DND-41 (cell line): ENCODE measurements around the gene SGPL1.

Experiments used
- ATAC-seq: fragments of 200-7000 bp; cut with Tn5 transposase; 3 replicates; pipeline ENCODE4 v1.9.1; 2021; ENCODE audit warnings: low read depth; ENCODE audit not compliant: insufficient read depth
- DNase-seq: peaks from one replicate; pipeline ENCODE4 v3.0.0-alpha.2; 2020
- H2AFZ ChIP-seq: 2 replicates; pipeline ENCODE4 v1.6.0; 2012; ENCODE audit warnings: low read depth, low read length
- H3K27ac ChIP-seq: 2 replicates; pipeline ENCODE4 v1.5.1; 2012; ENCODE audit warnings: low read length, inconsistent platforms
- H3K27me3 ChIP-seq: fragments of 200-600 bp; sonication (generic); 2 replicates; pipeline ENCODE4 v1.6.0; 2012; ENCODE audit warnings: low read length, mild to moderate bottlenecking, inconsistent platforms; ENCODE audit not compliant: insufficient read depth, poor library complexity
- H3K36me3 ChIP-seq: 2 replicates; pipeline ENCODE4 v1.5.1; 2012; ENCODE audit warnings: low read length, inconsistent platforms; ENCODE audit not compliant: insufficient read depth
- H3K4me1 ChIP-seq: 2 replicates; pipeline ENCODE4 v1.5.1; 2012; ENCODE audit warnings: mild to moderate bottlenecking, low read length; ENCODE audit not compliant: insufficient read depth
- H3K4me2 ChIP-seq: 2 replicates; pipeline ENCODE4 v1.6.0; 2012; ENCODE audit warnings: mild to moderate bottlenecking, moderate library complexity, low read length, inconsistent platforms; ENCODE audit not compliant: insufficient read depth
- H3K4me3 ChIP-seq, 2 experiments: fragments of 200-600 bp in 1 of 2; shearing (Covaris generic) in 1 of 2; 2 replicates each; pipeline ENCODE4 v1.5.1; 2012 to 2016; ENCODE audit warnings: inconsistent platforms in 2 of 2, low read length in 2 of 2, mild to moderate bottlenecking in 2 of 2, low read depth in 1 of 2, moderate library complexity in 1 of 2
- H3K79me2 ChIP-seq: 2 replicates; pipeline ENCODE4 v1.6.0; 2012; ENCODE audit warnings: low read length, inconsistent platforms; ENCODE audit not compliant: insufficient read depth
- H3K9ac ChIP-seq: 2 replicates; pipeline ENCODE4 v1.6.0; 2012; ENCODE audit warnings: low read depth, mild to moderate bottlenecking, inconsistent platforms, low read length, moderate library complexity
- H3K9me3 ChIP-seq: 2 replicates; pipeline ENCODE4 v1.5.1; 2012; ENCODE audit warnings: low read length, moderate library complexity, mild to moderate bottlenecking, inconsistent platforms; ENCODE audit not compliant: insufficient read depth, severe bottlenecking
- H4K20me1 ChIP-seq: 2 replicates; pipeline ENCODE4 v1.6.0; 2012; ENCODE audit warnings: low read length; ENCODE audit not compliant: insufficient read depth
- EZH2 ChIP-seq: IDR thresholded peaks from 3 replicates; pipeline ENCODE4 v1.6.1; 2012; ENCODE audit warnings: borderline replicate concordance, low read depth, mild to moderate bottlenecking, moderate library complexity, low read length, inconsistent platforms; ENCODE audit not compliant: severe bottlenecking
- TF ChIP-seq, protein P1 (sequence below): IDR thresholded peaks from 2 replicates; pipeline ENCODE4 v1.5.1; 2012; ENCODE audit warnings: borderline replicate concordance, low read length, moderate library complexity, mild to moderate bottlenecking; ENCODE audit not compliant: poor library complexity, severe bottlenecking; ENCODE audit errors: extremely low read depth

The SGPL1 gene

DNA sequence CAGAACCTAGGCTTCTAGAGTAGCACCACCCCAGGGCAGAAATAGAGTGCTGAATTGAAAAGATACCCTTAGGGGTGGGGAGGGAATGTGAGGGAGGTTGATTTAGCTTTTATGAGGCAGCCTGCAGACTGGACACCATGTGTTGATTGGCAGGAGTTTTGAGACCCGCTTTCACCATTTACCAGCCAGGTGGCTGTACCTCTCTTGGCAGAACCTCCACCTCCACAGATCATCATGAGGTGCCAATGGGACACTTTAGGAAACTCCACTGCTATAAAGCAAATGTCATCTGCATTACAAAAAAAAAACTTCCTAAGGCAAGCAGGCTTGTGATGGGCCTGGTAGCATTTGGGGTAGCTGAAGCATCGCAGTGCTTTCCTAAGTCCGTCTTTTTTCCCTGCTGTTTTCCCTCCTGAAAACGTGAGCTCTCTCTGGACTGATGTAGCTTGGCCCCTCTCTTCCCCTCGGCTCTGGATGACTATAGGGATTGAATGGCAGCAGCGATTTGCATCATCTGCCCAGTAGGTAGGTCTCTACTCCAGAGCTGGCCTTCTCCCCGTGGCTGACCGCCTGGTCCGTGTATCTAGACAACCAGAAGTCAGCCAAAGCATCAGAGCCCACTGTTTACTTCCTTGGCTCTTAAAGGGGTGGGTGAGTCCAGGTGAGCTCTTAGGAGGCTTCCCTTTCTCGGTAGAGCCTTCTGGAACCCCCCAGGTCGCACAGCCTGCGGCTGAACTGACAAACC, 71.3 kb downstream of the SGPL1 start:
- Histone ChIP-seq H3K4me3 (peak overlapping the region; percentile 44 to 74; a peak in 3 of 4 replicates), H2AFZ (peak overlapping the region; percentile 98), H3K27me3 (no peaks in the 10 kb centered on the region), H3K79me2 (no peaks in the 10 kb centered on the region), H3K4me2 (peak overlapping the region; percentile 92), H3K27ac (peak overlapping the region; percentile 69; the same call in 1 of the 2 replicates), H3K9ac (peak overlapping the region; percentile 88), H3K4me1 (peaks cover 19% of the 10 kb centered on the region), H4K20me1 (no peaks in the 10 kb centered on the region), H3K9me3 (no peaks in the 10 kb centered on the region), H3K36me3 (peaks cover 6% of the 10 kb centered on the region; the same call in 1 of the 2 replicates)
- TF ChIP-seq EZH2, result no peak
- TF ChIP-seq, protein P1, sequence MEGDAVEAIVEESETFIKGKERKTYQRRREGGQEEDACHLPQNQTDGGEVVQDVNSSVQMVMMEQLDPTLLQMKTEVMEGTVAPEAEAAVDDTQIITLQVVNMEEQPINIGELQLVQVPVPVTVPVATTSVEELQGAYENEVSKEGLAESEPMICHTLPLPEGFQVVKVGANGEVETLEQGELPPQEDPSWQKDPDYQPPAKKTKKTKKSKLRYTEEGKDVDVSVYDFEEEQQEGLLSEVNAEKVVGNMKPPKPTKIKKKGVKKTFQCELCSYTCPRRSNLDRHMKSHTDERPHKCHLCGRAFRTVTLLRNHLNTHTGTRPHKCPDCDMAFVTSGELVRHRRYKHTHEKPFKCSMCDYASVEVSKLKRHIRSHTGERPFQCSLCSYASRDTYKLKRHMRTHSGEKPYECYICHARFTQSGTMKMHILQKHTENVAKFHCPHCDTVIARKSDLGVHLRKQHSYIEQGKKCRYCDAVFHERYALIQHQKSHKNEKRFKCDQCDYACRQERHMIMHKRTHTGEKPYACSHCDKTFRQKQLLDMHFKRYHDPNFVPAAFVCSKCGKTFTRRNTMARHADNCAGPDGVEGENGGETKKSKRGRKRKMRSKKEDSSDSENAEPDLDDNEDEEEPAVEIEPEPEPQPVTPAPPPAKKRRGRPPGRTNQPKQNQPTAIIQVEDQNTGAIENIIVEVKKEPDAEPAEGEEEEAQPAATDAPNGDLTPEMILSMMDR, result no peak
- DNase-seq (no peak), ATAC-seq (no peak)

DNA sequence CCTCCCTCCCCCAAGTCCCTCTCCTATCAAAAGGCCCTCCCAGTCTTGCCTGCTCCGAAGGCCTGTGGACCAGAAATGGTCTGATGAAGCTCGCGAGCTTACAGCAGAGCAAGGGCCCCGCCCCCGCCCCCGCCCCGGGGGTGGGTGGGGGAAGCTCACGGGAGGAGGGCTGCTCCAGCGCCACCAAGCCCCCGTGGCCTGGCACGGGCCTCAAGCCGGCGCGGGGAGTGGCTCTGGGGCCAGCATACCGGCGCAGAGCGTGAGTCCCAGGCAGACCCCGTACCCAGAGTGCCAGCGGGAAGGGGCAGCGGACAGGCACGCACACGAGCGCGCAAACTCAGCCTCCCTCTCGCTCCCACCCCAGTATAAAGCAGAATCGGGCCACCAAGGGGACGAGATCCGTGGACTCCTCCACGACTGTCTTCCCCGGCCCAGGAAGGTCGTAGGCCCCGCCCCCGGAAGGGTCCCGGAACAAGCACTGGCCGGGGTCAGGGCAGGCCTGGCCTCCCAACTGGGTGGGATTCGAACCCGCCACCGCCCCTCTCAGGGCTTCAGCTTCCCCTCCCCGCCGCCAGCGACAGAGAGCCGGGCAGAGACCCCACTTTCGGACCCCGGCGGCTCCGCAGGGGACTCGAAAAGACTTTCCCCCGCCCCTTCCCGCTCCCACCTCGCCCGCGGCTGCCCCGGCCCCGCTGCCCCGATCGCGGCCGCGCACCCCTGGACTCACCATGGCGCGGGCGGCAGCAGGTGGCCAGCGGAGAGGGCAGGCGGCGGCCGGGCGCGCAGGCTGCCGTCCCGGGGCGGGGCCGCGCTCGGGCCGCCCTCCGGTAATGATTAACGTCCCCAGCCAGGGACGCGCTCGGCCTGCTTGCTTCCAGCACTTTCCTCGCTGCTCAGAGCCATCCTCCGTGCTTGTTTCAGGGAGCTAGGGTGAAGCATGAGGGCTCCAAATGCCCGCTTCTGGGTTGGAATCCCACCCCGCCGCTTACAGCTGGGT, 72.4 kb downstream of the SGPL1 start, which contains the start of gene PCBD1:
Gene PCBD1, minus strand, starts transcription at position 762 of the 997 bp plus-strand sequence. Its CDS starts 32 bp downstream, at position 730.
- ATAC-seq, result peak; percentile 91
- DNase-seq, result peak; percentile 84
- Histone ChIP-seq H3K79me2 (no peaks in the 10 kb centered on the region), H3K4me3 (peak within 1 kb of the TSS; percentile 44 to 74; a peak in 3 of 4 replicates), H3K9me3 (no peaks in the 10 kb centered on the region), H2AFZ (peak within 1 kb of the TSS; percentile 98), H3K36me3 (peaks cover 6% of the 10 kb centered on the region; the same call in 1 of the 2 replicates), H3K9ac (peak within 1 kb of the TSS; percentile 88), H3K27ac (peak within 1 kb of the TSS; percentile 69), H3K4me2 (peak within 1 kb of the TSS; percentile 92), H3K4me1 (peaks cover 19% of the 10 kb centered on the region), H4K20me1 (no peaks in the 10 kb centered on the region), H3K27me3 (no peaks in the 10 kb centered on the region)
- TF ChIP-seq EZH2, result no peak
- TF ChIP-seq, protein P1, result no peak

DNA sequence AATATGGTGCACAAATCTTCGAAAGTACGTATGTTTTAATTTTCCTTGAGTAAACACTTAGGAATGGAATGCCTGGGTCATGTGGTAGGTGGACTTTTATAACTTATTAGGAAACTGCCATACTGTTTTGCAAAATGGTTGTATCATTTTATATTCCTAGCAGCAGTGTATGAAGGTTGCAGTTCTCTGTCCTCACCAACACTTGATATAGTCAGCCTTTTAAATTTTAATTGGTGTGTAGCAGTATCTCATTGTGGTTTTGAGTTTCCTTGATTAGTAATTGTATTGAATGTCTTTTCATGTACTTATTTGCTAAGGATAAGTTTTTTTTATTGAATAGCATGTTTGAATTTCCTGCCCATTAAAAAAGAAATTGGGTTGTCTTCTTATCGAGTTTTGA, 73.5 kb downstream of the SGPL1 start:
- peak overlapping the region; percentile 98; the same call in 1 of the 2 replicates for H2AFZ ChIP-seq
- DNase-seq, result no peak
- TF ChIP-seq, protein P1, result no peak
- TF ChIP-seq EZH2, result no peak
- H3K36me3 ChIP-seq, result peaks cover 6% of the 10 kb centered on the region; the same call in 1 of the 2 replicates
- H3K4me3 ChIP-seq, result no peak overlapping the region
- ATAC-seq, result no peak
- H4K20me1 ChIP-seq, result no peaks in the 10 kb centered on the region
- no peaks in the 10 kb centered on the region for H3K9me3 ChIP-seq
- H3K27ac ChIP-seq, result no peak overlapping the region
- no peak overlapping the region for H3K9ac ChIP-seq
- H3K4me2 ChIP-seq, result peak overlapping the region; percentile 92
- no peaks in the 10 kb centered on the region for H3K79me2 ChIP-seq
- peaks cover 19% of the 10 kb centered on the region for H3K4me1 ChIP-seq
- no peaks in the 10 kb centered on the region for H3K27me3 ChIP-seq
